Ramos (cell line): ENCODE results near the gene ZNRF4.
"Not testable (repeated sequence)": the region's sequence is repeated elsewhere in the genome, so short reads cannot be mapped to it uniquely, and the experiment has no call there.

ENCODE experiments used
- in situ Hi-C: fragments of 300-500 bp; cut with MboI; formaldehyde crosslinking; loops from one replicate; pipeline ENCODE4 v1.14.3; 2022; ENCODE audit warnings: low sequenced_read_pairs; ENCODE audit not compliant: unreplicated experiment

The ZNRF4 gene

GRCh38 chr19:5455367-5456129 lies at the start of gene ZNRF4:
ZNRF4 (plus strand) TSS chr19:5455417; CDS start chr19:5455492, 75 bp downstream.
- in situ Hi-C loops: no loop called here

GRCh38 chr19:5406198-5406597 lies 49.0 kb upstream of the ZNRF4 start:
- in situ Hi-C loops: not testable (repeated sequence)

GRCh38 chr19:5406816-5407215 lies 48.4 kb upstream of the ZNRF4 start:
- in situ Hi-C loops: no loop called here

- in situ Hi-C loops: no loop called here
Measured at GRCh38 chr19:5407356-5407755, 47.9 kb upstream of the ZNRF4 start.

- in situ Hi-C loops: no loop called here
Measured at GRCh38 chr19:5417495-5418436, 37.5 kb upstream of the ZNRF4 start.

GRCh38 chr19:5418677-5419076 lies 36.5 kb upstream of the ZNRF4 start:
- in situ Hi-C loops: no loop called here

GRCh38 chr19:5420953-5421352 lies 34.3 kb upstream of the ZNRF4 start:
- in situ Hi-C loops: no loop called here

GRCh38 chr19:5423567-5424125 lies 31.6 kb upstream of the ZNRF4 start:
- in situ Hi-C loops: no loop called here

- in situ Hi-C loops: no loop called here
Measured at GRCh38 chr19:5424192-5424973, 30.8 kb upstream of the ZNRF4 start.

GRCh38 chr19:5425260-5425659 lies 30.0 kb upstream of the ZNRF4 start:
- in situ Hi-C loops: no loop called here

- in situ Hi-C loops: no loop called here
Measured at GRCh38 chr19:5430237-5430636, 25.0 kb upstream of the ZNRF4 start.

GRCh38 chr19:5432687-5433086 lies 22.5 kb upstream of the ZNRF4 start:
- in situ Hi-C loops: no loop called here

- in situ Hi-C loops: no loop called here
Measured at GRCh38 chr19:5434351-5434917, 20.8 kb upstream of the ZNRF4 start.

- in situ Hi-C loops: no loop called here
Measured at GRCh38 chr19:5434970-5435641, 20.1 kb upstream of the ZNRF4 start.

- in situ Hi-C loops: no loop called here
Measured at GRCh38 chr19:5435642-5436017, 19.6 kb upstream of the ZNRF4 start.

- in situ Hi-C loops: no loop called here
Measured at GRCh38 chr19:5436106-5436947, 18.9 kb upstream of the ZNRF4 start.

GRCh38 chr19:5436948-5437306 lies 18.3 kb upstream of the ZNRF4 start:
- in situ Hi-C loops: no loop called here

GRCh38 chr19:5438756-5439155 lies 16.5 kb upstream of the ZNRF4 start:
- in situ Hi-C loops: not testable (repeated sequence)

- in situ Hi-C loops: no loop called here
Measured at GRCh38 chr19:5439452-5439851, 15.8 kb upstream of the ZNRF4 start.
